Liver (tissue), 3 donors: Measurements from ENCODE around the gene SHROOM2.
"Not testable (repeated sequence)": the region's sequence is repeated elsewhere in the genome, so short reads cannot be mapped to it uniquely, and the experiment has no call there.

ENCODE experiments used
- ATF3 ChIP-seq: IDR thresholded peaks from 2 replicates; pipeline ENCODE4 v1.6.1; 2016; ENCODE audit warnings: antibody characterized with exemption
- CTCF ChIP-seq: fragments of 150-350 bp; IDR thresholded peaks from 2 replicates; pipeline ENCODE4 v1.5.1; 2017; ENCODE audit warnings: improper control_type of control experiment, low read depth, low read length; ENCODE audit not compliant: missing input control
- EGR1 ChIP-seq, 2 donors: IDR thresholded peaks; 2 replicates each; pipeline ENCODE4 v1.6.1; 2016 to 2018; ENCODE audit warnings: antibody characterized with exemption in 2 of 2, low read depth in 2 of 2
- GABPA ChIP-seq, 2 donors: IDR thresholded peaks in 1 of 2; conservative IDR thresholded peaks in 1 of 2; 2 replicates each; pipeline ENCODE4 v1.6.1; 2016; ENCODE audit warnings: antibody characterized with exemption in 2 of 2, mild to moderate bottlenecking in 1 of 2, moderate library complexity in 1 of 2
- JUND ChIP-seq, 2 donors: IDR thresholded peaks; 2 replicates each; pipeline ENCODE4 v1.6.1; 2016; ENCODE audit warnings: antibody characterized with exemption in 2 of 2
- REST ChIP-seq: IDR thresholded peaks from 2 replicates; pipeline ENCODE4 v1.6.1; 2016; ENCODE audit warnings: antibody characterized with exemption, mild to moderate bottlenecking
- TAF1 ChIP-seq: conservative IDR thresholded peaks from 2 replicates; pipeline ENCODE4 v1.6.1; 2016; ENCODE audit warnings: antibody characterized with exemption, mild to moderate bottlenecking
- YY1 ChIP-seq: IDR thresholded peaks from 2 replicates; pipeline ENCODE4 v1.6.1; 2016; ENCODE audit warnings: antibody characterized with exemption, mild to moderate bottlenecking
- donor health status: healthy.
- donor health status: healthy.

- not testable (repeated sequence) for TF ChIP-seq CTCF; EGR1 (IDR thresholded peaks at IDR 0.05; ENCODE audit: low read depth in 2 of 2); REST; ATF3; JUND (IDR thresholded peaks at IDR 0.05); GABPA (IDR thresholded peaks at IDR 0.05 in 1 of 2, conservative IDR thresholded peaks at IDR 0.05 in 1 of 2); YY1; TAF1
These were observed 24.9 kb downstream of the SHROOM2 start for GRCh38 chrX:9811086-9811485.
